Measurements from ENCODE around the gene ZFYVE21.

ZFYVE21 gene

GRCh38 chr14:103725001-103725682, 9.5 kb downstream of the ZFYVE21 start:
- DNase-seq (ENCODE audit: low read depth): no peak

GRCh38 chr14:103725739-103726395, 10.3 kb downstream of the ZFYVE21 start:
- DNase-seq (ENCODE audit: low read depth): no peak

GRCh38 chr14:103726474-103726873, 10.9 kb downstream of the ZFYVE21 start:
- DNase-seq (ENCODE audit: low read depth): no peak

GRCh38 chr14:103727313-103727980, 11.8 kb downstream of the ZFYVE21 start:
- no peak for DNase-seq (ENCODE audit: low read depth)

- no peak for DNase-seq (ENCODE audit: low read depth)
Measured at GRCh38 chr14:103728141-103728540, 12.5 kb downstream of the ZFYVE21 start.

GRCh38 chr14:103728721-103729120, 13.1 kb downstream of the ZFYVE21 start:
- DNase-seq (ENCODE audit: low read depth): no peak

- no peak for DNase-seq (ENCODE audit: low read depth)
Measured at GRCh38 chr14:103729496-103730448, 14.2 kb downstream of the ZFYVE21 start.

- DNase-seq (ENCODE audit: low read depth): no peak
Measured at GRCh38 chr14:103730490-103731035, 15.0 kb downstream of the ZFYVE21 start.

GRCh38 chr14:103731481-103731880, 15.9 kb downstream of the ZFYVE21 start:
- DNase-seq (ENCODE audit: low read depth): no peak

GRCh38 chr14:103731916-103732867, 16.6 kb downstream of the ZFYVE21 start:
- DNase-seq (ENCODE audit: low read depth): no peak

GRCh38 chr14:103732868-103733620, 17.4 kb downstream of the ZFYVE21 start:
- DNase-seq (ENCODE audit: low read depth): no peak

GRCh38 chr14:103733651-103734050, 18.0 kb downstream of the ZFYVE21 start:
- DNase-seq (ENCODE audit: low read depth): no peak

GRCh38 chr14:103734081-103734888, 18.7 kb downstream of the ZFYVE21 start:
- no peak for DNase-seq (ENCODE audit: low read depth)

GRCh38 chr14:103735022-103735421, 19.4 kb downstream of the ZFYVE21 start:
- DNase-seq (ENCODE audit: low read depth): no peak

GRCh38 chr14:103735439-103735814, 19.8 kb downstream of the ZFYVE21 start:
- no peak for DNase-seq (ENCODE audit: low read depth)

GRCh38 chr14:103735815-103736545, 20.4 kb downstream of the ZFYVE21 start:
- no peak for DNase-seq (ENCODE audit: low read depth)

- no peak for DNase-seq (ENCODE audit: low read depth)
Measured at GRCh38 chr14:103736546-103737431, 21.2 kb downstream of the ZFYVE21 start.
